GM12878 (cell line): ENCODE data around the gene OR10A3. TPM values are rescaled to one million over a fixed set of nuclear protein-coding genes. Genes with fewer than 3 reads are reported as not detected.

ENCODE experiments used
- CBFB ChIP-seq: IDR thresholded peaks from 2 replicates; pipeline ENCODE4 v1.6.1; 2016; ENCODE audit warnings: antibody characterized with exemption, low read depth
- CEBPB ChIP-seq, 2 experiments: fragments of 150-350 bp in 1 of 2; IDR thresholded peaks; 2 replicates each; pipeline ENCODE4 v1.6.1; 2012 to 2014; ENCODE audit warnings: low read depth in 2 of 2, low read length in 2 of 2, borderline replicate concordance in 1 of 2, inconsistent platforms in 1 of 2
- CREM ChIP-seq: IDR thresholded peaks from 2 replicates; pipeline ENCODE4 v1.6.1; 2014; ENCODE audit warnings: antibody characterized with exemption, low read depth
- EGR1 ChIP-seq, 2 experiments: IDR thresholded peaks; 1 replicate in 1 of 2; 2 replicates in 1 of 2; pipeline ENCODE4 v1.6.1; 2011 to 2012; ENCODE audit warnings: low read depth in 2 of 2, low read length in 2 of 2, borderline replicate concordance in 1 of 2, mild to moderate bottlenecking in 1 of 2, moderate library complexity in 1 of 2
- KAT2A ChIP-seq: conservative IDR thresholded peaks from 2 replicates; pipeline ENCODE4 v1.6.1; 2011; ENCODE audit warnings: low read depth, low read length; ENCODE audit not compliant: control insufficient read depth
- NRF1 ChIP-seq: conservative IDR thresholded peaks from 2 replicates; pipeline ENCODE4 v1.6.1; 2011; ENCODE audit warnings: mild to moderate bottlenecking, low read depth, low read length, improper control_type of control experiment
- STAT3 ChIP-seq: IDR thresholded peaks from 2 replicates; pipeline ENCODE4 v1.6.1; 2011; ENCODE audit warnings: low read depth, low read length, improper control_type of control experiment
- polyA plus RNA-seq, 11 experiments: library from polyadenylated mRNA; depleted of rRNA in 4 of 11; unstranded in 6 of 11; stranded (reverse) in 5 of 11; fragments of >200 nt; fragmentation: Nextera tagmentation in 4 of 11; fragmentation: Illumina TruSeq in 1 of 11; extraction: Ambion mirVana in 4 of 11; extraction: Trizol in 1 of 11; gene quantifications; 1 replicate in 1 of 11; 2 replicates in 10 of 11; pipeline versions ENCODE4 v1.2.1 to v1.2.3, GENCODE V29; 2011 to 2016; ENCODE audit warnings: inconsistent platforms in 2 of 11, missing spikeins in 2 of 11, low read depth in 1 of 11
- total RNA-seq, 4 experiments: library from RNA; depleted of rRNA in 3 of 4; stranded (reverse); fragments of >200 nt in 3 of 4; fragmentation: Illumina TruSeq in 1 of 4; extraction: Trizol in 1 of 4; gene quantifications; 2 replicates each; pipeline versions ENCODE4 v1.2.1 to v1.2.3, GENCODE V29; 2013 to 2021
- TF ChIP-seq, protein P1 (sequence below): IDR thresholded peaks from 2 replicates; pipeline ENCODE4 v1.6.1; 2012; ENCODE audit warnings: improper control_type of control experiment, low read depth, low read length; ENCODE audit not compliant: insufficient replicate concordance
- TF ChIP-seq, protein P2 (sequence below): IDR thresholded peaks from 2 replicates; pipeline ENCODE4 v1.6.1; 2011; ENCODE audit warnings: low read depth, mild to moderate bottlenecking, low read length, moderate library complexity, borderline replicate concordance; ENCODE audit errors: extremely low read depth
- TF ChIP-seq, protein P3 (sequence below): fragments of 450-650 bp; IDR thresholded peaks from 2 replicates; pipeline ENCODE4 v1.6.1; 2014; ENCODE audit warnings: mild to moderate bottlenecking
- TF ChIP-seq, protein P4 (sequence below): IDR thresholded peaks from 2 replicates; pipeline ENCODE4 v1.6.1; 2012; ENCODE audit warnings: low read depth, low read length, improper control_type of control experiment

The OR10A3 gene
- total and polyA plus RNA-seq, 10 of the 15 experiments (the other 5 are each of a cell fraction or from before 2014, with no cell fraction given), result 0.04 TPM; not detected in 9

DNA sequence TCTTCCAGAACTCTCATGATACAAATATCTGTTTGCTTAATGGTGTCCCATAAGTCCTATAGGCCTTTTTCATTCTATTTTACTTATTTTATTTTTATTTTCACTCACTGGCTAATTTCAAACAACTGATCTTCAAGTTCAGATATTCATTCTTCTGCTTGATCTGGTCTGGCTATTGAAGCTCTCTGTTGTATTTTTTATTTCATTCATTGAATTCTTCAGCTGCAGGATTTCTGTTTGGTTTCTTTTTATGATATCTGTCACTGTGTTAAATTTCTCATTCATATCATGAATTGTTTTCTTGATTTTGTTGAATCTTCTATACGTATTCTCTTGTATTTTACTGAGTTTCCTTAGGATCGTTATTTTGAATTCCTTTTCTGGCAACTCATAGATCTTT is 2.6 kb upstream of the OR10A3 start (continued):
- TF ChIP-seq, protein P1, sequence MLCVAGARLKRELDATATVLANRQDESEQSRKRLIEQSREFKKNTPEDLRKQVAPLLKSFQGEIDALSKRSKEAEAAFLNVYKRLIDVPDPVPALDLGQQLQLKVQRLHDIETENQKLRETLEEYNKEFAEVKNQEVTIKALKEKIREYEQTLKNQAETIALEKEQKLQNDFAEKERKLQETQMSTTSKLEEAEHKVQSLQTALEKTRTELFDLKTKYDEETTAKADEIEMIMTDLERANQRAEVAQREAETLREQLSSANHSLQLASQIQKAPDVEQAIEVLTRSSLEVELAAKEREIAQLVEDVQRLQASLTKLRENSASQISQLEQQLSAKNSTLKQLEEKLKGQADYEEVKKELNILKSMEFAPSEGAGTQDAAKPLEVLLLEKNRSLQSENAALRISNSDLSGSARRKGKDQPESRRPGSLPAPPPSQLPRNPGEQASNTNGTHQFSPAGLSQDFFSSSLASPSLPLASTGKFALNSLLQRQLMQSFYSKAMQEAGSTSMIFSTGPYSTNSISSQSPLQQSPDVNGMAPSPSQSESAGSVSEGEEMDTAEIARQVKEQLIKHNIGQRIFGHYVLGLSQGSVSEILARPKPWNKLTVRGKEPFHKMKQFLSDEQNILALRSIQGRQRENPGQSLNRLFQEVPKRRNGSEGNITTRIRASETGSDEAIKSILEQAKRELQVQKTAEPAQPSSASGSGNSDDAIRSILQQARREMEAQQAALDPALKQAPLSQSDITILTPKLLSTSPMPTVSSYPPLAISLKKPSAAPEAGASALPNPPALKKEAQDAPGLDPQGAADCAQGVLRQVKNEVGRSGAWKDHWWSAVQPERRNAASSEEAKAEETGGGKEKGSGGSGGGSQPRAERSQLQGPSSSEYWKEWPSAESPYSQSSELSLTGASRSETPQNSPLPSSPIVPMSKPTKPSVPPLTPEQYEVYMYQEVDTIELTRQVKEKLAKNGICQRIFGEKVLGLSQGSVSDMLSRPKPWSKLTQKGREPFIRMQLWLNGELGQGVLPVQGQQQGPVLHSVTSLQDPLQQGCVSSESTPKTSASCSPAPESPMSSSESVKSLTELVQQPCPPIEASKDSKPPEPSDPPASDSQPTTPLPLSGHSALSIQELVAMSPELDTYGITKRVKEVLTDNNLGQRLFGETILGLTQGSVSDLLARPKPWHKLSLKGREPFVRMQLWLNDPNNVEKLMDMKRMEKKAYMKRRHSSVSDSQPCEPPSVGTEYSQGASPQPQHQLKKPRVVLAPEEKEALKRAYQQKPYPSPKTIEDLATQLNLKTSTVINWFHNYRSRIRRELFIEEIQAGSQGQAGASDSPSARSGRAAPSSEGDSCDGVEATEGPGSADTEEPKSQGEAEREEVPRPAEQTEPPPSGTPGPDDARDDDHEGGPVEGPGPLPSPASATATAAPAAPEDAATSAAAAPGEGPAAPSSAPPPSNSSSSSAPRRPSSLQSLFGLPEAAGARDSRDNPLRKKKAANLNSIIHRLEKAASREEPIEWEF, result no peak
- TF ChIP-seq, protein P2, sequence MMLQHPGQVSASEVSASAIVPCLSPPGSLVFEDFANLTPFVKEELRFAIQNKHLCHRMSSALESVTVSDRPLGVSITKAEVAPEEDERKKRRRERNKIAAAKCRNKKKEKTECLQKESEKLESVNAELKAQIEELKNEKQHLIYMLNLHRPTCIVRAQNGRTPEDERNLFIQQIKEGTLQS, result no peak
- TF ChIP-seq, protein P3, sequence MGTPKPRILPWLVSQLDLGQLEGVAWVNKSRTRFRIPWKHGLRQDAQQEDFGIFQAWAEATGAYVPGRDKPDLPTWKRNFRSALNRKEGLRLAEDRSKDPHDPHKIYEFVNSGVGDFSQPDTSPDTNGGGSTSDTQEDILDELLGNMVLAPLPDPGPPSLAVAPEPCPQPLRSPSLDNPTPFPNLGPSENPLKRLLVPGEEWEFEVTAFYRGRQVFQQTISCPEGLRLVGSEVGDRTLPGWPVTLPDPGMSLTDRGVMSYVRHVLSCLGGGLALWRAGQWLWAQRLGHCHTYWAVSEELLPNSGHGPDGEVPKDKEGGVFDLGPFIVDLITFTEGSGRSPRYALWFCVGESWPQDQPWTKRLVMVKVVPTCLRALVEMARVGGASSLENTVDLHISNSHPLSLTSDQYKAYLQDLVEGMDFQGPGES, result no peak
- TF ChIP-seq CEBPB (IDR thresholded peaks at IDR 0.05; ENCODE audit: borderline replicate concordance in 1 of 2, low read depth in 2 of 2, low read length in 2 of 2) (no peak), KAT2A (no peak), CREM (no peak), STAT3 (no peak), EGR1 (IDR thresholded peaks at IDR 0.05; ENCODE audit: borderline replicate concordance in 1 of 2, low read depth in 2 of 2, low read length in 2 of 2) (no peak), NRF1 (no peak), CBFB (no peak)
- TF ChIP-seq, protein P4, sequence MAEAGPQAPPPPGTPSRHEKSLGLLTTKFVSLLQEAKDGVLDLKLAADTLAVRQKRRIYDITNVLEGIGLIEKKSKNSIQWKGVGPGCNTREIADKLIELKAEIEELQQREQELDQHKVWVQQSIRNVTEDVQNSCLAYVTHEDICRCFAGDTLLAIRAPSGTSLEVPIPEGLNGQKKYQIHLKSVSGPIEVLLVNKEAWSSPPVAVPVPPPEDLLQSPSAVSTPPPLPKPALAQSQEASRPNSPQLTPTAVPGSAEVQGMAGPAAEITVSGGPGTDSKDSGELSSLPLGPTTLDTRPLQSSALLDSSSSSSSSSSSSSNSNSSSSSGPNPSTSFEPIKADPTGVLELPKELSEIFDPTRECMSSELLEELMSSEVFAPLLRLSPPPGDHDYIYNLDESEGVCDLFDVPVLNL, result no peak
- TF ChIP-seq, all 136 proteins: peak for 0
